Fibroblast of lung (primary cell): ENCODE data around the gene OGFR.

Experiments used
- CTCF ChIP-seq, 2 donors: IDR thresholded peaks in 1 of 2; conservative IDR thresholded peaks in 1 of 2; 1 replicate in 1 of 2; 2 replicates in 1 of 2; pipeline ENCODE4 v1.5.1; 2011 to 2012; ENCODE audit warnings: low read length in 2 of 2, control low read depth in 1 of 2, inconsistent platforms in 1 of 2, low read depth in 1 of 2, mild to moderate bottlenecking in 1 of 2
- EZH2 ChIP-seq: IDR thresholded peaks from 2 replicates; pipeline ENCODE4 v1.5.1; 2012; ENCODE audit warnings: low read length, control low read depth, mild to moderate bottlenecking; ENCODE audit errors: missing control alignments

- TF ChIP-seq CTCF (conservative IDR thresholded peaks at IDR 0.05 in 1 of 2, IDR thresholded peaks at IDR 0.05 in 1 of 2; ENCODE audit: low read depth in 1 of 2, low read length in 2 of 2) (no peak), EZH2 (no peak)
These were observed 16.0 kb upstream of the OGFR start for GRCh38 chr20:62788607-62789006.
